ENCODE results near the gene PDLIM5. TPM values are rescaled to one million over a fixed set of nuclear protein-coding genes. Genes with fewer than 3 reads are reported as not detected.

PDLIM5 gene
- total RNA-seq, 1 experiment from 2014 or later = 106 TPM

- no peak for TF ChIP-seq CTCF (IDR thresholded peaks at IDR 0.05; ENCODE audit: insufficient read depth in 1 of 2, low read depth in 1 of 2, low read length in 1 of 2, severe bottlenecking in 1 of 2, unreplicated experiment in 1 of 2)
- Histone ChIP-seq H3K27me3 (replicated peaks; ENCODE audit: control insufficient read depth, insufficient read depth, low read length) (no peaks in the 10 kb centered on the region), H3K4me1 (no peaks in the 10 kb centered on the region), H3K9me3 (no peaks in the 10 kb centered on the region), H3K4me3 (ENCODE audit: low read depth, low read length) (no peak overlapping the region), H3K36me3 (ENCODE audit: control insufficient read depth, insufficient read depth, low read length) (no peaks in the 10 kb centered on the region)
- no peaks in the 10 kb centered on the region for H3K27me3 Mint-ChIP-seq (ENCODE audit: insufficient read depth, unreplicated experiment)
- intact Hi-C loops (cut with micrococcal nuclease; ENCODE audit: unreplicated experiment) = no loop called here
- CTCF ChIA-PET = no interaction called here
- no TSS peak for BruUV-seq (replicated peaks)
- no peak overlapping the region for H3K4me3 Mint-ChIP-seq (ENCODE audit: unreplicated experiment)
- no peaks in the 10 kb centered on the region for H3K4me1 Mint-ChIP-seq (ENCODE audit: low read depth, unreplicated experiment)
- H3K9me3 Mint-ChIP-seq (ENCODE audit: unreplicated experiment) = no peaks in the 10 kb centered on the region
- no peak for DNase-seq
- POLR2A ChIA-PET = no interaction called here
- H3K27ac Mint-ChIP-seq (ENCODE audit: unreplicated experiment) = no peak overlapping the region
- H3K36me3 Mint-ChIP-seq (ENCODE audit: insufficient read depth, unreplicated experiment) = no peaks in the 10 kb centered on the region
Observed at GRCh38 chr4:94711635-94712034, 259.9 kb downstream of the PDLIM5 start.

- POLR2A ChIA-PET = no interaction called here
Observed at GRCh38 chr4:94714365-94715160, 262.8 kb downstream of the PDLIM5 start.

GRCh38 chr4:94715726-94716125 lies 264.0 kb downstream of the PDLIM5 start:
- no peaks in the 10 kb centered on the region for H3K36me3 ChIP-seq (ENCODE audit: control insufficient read depth, insufficient read depth, low read length)
- no peaks in the 10 kb centered on the region for H3K9me3 ChIP-seq
- H3K36me3 Mint-ChIP-seq (ENCODE audit: insufficient read depth, unreplicated experiment) = no peaks in the 10 kb centered on the region
- H3K4me1 Mint-ChIP-seq (ENCODE audit: low read depth, unreplicated experiment) = no peaks in the 10 kb centered on the region
- no peaks in the 10 kb centered on the region for H3K9me3 Mint-ChIP-seq (ENCODE audit: unreplicated experiment)
- H3K4me3 ChIP-seq (ENCODE audit: low read depth, low read length) = no peak overlapping the region
- POLR2A ChIA-PET = no interaction called here
- intact Hi-C loops (cut with micrococcal nuclease; ENCODE audit: unreplicated experiment) = no loop called here
- DNase-seq = no peak
- BruUV-seq (replicated peaks) = no TSS peak
- H3K27me3 ChIP-seq (replicated peaks; ENCODE audit: control insufficient read depth, insufficient read depth, low read length) = no peaks in the 10 kb centered on the region
- peaks cover 4% of the 10 kb centered on the region for H3K27me3 Mint-ChIP-seq (ENCODE audit: insufficient read depth, unreplicated experiment)
- H3K4me3 Mint-ChIP-seq (ENCODE audit: unreplicated experiment) = no peak overlapping the region
- H3K4me1 ChIP-seq = no peaks in the 10 kb centered on the region
- CTCF ChIA-PET = no interaction called here
- TF ChIP-seq CTCF (IDR thresholded peaks at IDR 0.05; ENCODE audit: insufficient read depth in 1 of 2, low read depth in 1 of 2, low read length in 1 of 2, severe bottlenecking in 1 of 2, unreplicated experiment in 1 of 2) = no peak
- H3K27ac Mint-ChIP-seq (ENCODE audit: unreplicated experiment) = no peak overlapping the region

More at GRCh38 chr4:94714365-94715160, 262.8 kb downstream of the PDLIM5 start:
- intact Hi-C loops (cut with micrococcal nuclease; ENCODE audit: unreplicated experiment) = no loop called here
- Histone ChIP-seq H3K27me3 (replicated peaks; ENCODE audit: control insufficient read depth, insufficient read depth, low read length) (no peaks in the 10 kb centered on the region), H3K4me1 (no peaks in the 10 kb centered on the region), H3K36me3 (ENCODE audit: control insufficient read depth, insufficient read depth, low read length) (no peaks in the 10 kb centered on the region), H3K4me3 (ENCODE audit: low read depth, low read length) (no peak overlapping the region), H3K9me3 (no peaks in the 10 kb centered on the region)
- CTCF ChIA-PET = no interaction called here
- Mint-ChIP-seq H3K36me3 (ENCODE audit: insufficient read depth, unreplicated experiment) (no peaks in the 10 kb centered on the region), H3K27ac (ENCODE audit: unreplicated experiment) (no peak overlapping the region), H3K9me3 (ENCODE audit: unreplicated experiment) (no peaks in the 10 kb centered on the region), H3K4me3 (ENCODE audit: unreplicated experiment) (no peak overlapping the region), H3K4me1 (ENCODE audit: low read depth, unreplicated experiment) (no peaks in the 10 kb centered on the region), H3K27me3 (ENCODE audit: insufficient read depth, unreplicated experiment) (peaks cover 4% of the 10 kb centered on the region)
- DNase-seq = no peak
- TF ChIP-seq CTCF (IDR thresholded peaks at IDR 0.05; ENCODE audit: insufficient read depth in 1 of 2, low read depth in 1 of 2, low read length in 1 of 2, severe bottlenecking in 1 of 2, unreplicated experiment in 1 of 2) = no peak
- BruUV-seq (replicated peaks) = no TSS peak

Other genes starting within 250 kb of the PDLIM5 start
- 30.6 and 31.8 TPM in 2 replicates for gene SMARCAD1, start 244.1 kb upstream of the PDLIM5 start, total RNA-seq (2022)
- gene HPGDS, start 109.1 kb upstream of the PDLIM5 start, total RNA-seq (2022) = not detected in 2 replicates

All from Caco-2 (cell line).